Measurements from ENCODE around the gene SCARF1. TPM values are rescaled to one million over a fixed set of nuclear protein-coding genes. Genes with fewer than 3 reads are reported as not detected.

Gene SCARF1, protein sequence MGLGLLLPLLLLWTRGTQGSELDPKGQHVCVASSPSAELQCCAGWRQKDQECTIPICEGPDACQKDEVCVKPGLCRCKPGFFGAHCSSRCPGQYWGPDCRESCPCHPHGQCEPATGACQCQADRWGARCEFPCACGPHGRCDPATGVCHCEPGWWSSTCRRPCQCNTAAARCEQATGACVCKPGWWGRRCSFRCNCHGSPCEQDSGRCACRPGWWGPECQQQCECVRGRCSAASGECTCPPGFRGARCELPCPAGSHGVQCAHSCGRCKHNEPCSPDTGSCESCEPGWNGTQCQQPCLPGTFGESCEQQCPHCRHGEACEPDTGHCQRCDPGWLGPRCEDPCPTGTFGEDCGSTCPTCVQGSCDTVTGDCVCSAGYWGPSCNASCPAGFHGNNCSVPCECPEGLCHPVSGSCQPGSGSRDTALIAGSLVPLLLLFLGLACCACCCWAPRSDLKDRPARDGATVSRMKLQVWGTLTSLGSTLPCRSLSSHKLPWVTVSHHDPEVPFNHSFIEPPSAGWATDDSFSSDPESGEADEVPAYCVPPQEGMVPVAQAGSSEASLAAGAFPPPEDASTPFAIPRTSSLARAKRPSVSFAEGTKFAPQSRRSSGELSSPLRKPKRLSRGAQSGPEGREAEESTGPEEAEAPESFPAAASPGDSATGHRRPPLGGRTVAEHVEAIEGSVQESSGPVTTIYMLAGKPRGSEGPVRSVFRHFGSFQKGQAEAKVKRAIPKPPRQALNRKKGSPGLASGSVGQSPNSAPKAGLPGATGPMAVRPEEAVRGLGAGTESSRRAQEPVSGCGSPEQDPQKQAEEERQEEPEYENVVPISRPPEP
- 2.2 and 3.4 TPM in 2 replicates for total RNA-seq

GRCh38 chr17:1645207-1646171 is at the start of gene SCARF1:
SCARF1 (minus strand) TSS chr17:1645732; CDS start chr17:1645697, 35 bp downstream.

DNA sequence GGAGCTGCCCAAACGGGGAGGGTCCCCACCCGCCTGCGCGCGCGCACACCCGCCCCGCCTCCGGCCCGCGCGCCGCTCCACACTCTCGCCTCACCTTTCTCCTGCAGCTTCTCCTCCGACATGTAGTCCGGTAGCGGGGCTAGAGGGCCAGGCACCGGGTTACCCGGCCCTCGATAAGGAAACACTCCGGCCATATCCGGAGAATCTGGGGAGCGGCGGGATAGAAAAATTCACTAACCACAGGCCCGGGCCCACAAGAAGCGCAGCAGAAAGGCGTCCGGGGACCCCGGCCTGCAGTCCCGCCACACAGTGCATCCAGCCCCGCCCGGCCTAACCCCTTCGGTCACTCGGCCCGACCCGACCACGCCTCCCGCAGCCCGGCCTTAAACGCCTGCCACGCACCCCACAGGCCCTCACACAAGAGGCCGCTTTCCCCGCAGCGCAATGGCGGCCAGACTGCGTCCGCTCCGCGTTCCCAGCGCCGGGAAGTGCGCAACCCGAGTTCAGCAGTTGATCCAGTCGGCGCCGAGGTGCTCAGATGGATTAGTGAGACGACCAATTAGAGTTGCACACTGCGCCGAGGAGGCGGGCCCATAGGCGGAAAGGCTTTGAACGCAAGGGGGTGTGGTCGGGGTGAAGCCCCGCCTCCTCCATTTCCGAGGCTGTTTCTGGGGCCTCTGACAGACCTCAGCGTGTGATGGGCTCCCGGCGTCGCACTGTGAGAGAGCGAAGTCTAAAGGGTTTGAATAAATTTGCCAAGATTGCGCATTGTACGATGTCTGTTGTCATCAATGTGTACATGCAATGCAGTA is 39.1 kb upstream of the SCARF1 start, which contains the start of gene PRPF8:
Gene PRPF8 (minus strand): TSS at position 490 of the 812 bp plus-strand sequence. CDS start 296 bp downstream, at position 194.

DNA sequence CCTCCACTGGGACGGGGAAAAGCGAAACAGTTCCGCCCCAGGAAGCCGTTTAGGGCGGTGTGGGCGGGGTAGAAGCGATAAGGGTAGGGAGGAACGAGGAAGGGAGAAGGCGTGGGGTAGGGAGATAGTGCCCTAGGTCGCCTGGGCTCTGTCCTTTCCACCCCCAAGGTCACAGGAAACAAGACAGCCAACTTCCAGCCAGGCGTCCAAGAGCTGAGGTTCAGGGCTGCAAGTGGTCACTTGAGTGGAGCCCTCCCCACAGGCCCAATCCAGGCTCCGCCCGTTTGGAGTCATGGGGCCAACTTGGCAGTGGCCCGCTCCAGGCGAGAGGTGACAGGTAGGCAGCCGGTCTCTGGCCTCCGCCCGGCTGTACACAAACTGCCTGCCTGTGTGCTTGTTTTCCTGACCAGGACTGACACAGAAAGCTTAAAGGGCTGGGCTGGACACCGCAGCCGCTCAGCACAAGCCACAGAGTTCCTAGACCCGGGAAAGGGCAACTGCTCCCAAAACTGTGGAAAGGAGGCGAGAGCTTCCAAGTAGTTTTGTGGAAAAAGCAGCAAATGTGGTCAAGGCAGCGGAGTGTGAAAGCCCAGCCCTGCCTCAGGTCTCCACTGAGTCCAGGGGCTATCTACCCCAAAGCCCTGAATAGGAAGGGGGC is 4.4 kb upstream of the SCARF1 start, which contains the start of gene RILP:
Gene RILP (minus strand): TSS at position 23 of the 658 bp plus-strand sequence. CDS start 62 bp downstream, outside the sequence.

GRCh38 chr17:1627982-1628855 is 17.3 kb downstream of the SCARF1 start, which contains the start of gene SLC43A2:
SLC43A2 (minus strand) TSS chr17:1628834; CDS start chr17:1627874, 960 bp downstream.

Other genes with a start within 250 kb of the SCARF1 start
- gene YWHAE, start 245.5 kb downstream of the SCARF1 start, total RNA-seq, result 641 and 835 TPM in 2 replicates
- 59.2 and 63.7 TPM in 2 replicates for gene CRK, start 189.5 kb downstream of the SCARF1 start, total RNA-seq
- 55.4 and 155 TPM in 2 replicates for gene MYO1C, start 153.0 kb downstream of the SCARF1 start, total RNA-seq
- gene INPP5K, start 129.1 kb downstream of the SCARF1 start, total RNA-seq, result 26.9 and 31.2 TPM in 2 replicates
- gene PITPNA, start 82.9 kb downstream of the SCARF1 start, total RNA-seq, result 19.3 and 31.5 TPM in 2 replicates
- 3.3 and 7.0 TPM in 2 replicates for gene SLC43A2, start 16.9 kb downstream of the SCARF1 start, total RNA-seq
- 12.6 and 14.2 TPM in 2 replicates for gene RILP, start 4.1 kb upstream of the SCARF1 start, total RNA-seq
- gene PRPF8, start 39.1 kb upstream of the SCARF1 start, total RNA-seq, result 134 and 167 TPM in 2 replicates
- 1.2 and 8.4 TPM in 2 replicates for gene TLCD2, start 64.6 kb upstream of the SCARF1 start, total RNA-seq
- 14.9 and 25.2 TPM in 2 replicates for gene WDR81, start 79.0 kb upstream of the SCARF1 start, total RNA-seq
- gene SERPINF2, start 97.1 kb upstream of the SCARF1 start, total RNA-seq, result 0.88 TPM in 1 of 2 replicates, not detected in the other
- gene SERPINF1, start 116.3 kb upstream of the SCARF1 start, total RNA-seq, result 186 and 978 TPM in 2 replicates
- 4.1 and 11.7 TPM in 2 replicates for gene SMYD4, start 184.2 kb upstream of the SCARF1 start, total RNA-seq
- gene RPA1, start 184.3 kb upstream of the SCARF1 start, total RNA-seq, result 21.6 and 23.6 TPM in 2 replicates

All from epithelial cell of alveolus of lung (primary cell).